ENCODE data around the gene NLGN1. TPM values are rescaled to one million over a fixed set of nuclear protein-coding genes. Genes with fewer than 3 reads are reported as not detected.

The NLGN1 gene
- total and polyA plus RNA-seq, 2 of the 8 experiments (the other 6 are each of a cell fraction or from before 2014, with no cell fraction given), result 7.8 to 14.8 TPM

DNA sequence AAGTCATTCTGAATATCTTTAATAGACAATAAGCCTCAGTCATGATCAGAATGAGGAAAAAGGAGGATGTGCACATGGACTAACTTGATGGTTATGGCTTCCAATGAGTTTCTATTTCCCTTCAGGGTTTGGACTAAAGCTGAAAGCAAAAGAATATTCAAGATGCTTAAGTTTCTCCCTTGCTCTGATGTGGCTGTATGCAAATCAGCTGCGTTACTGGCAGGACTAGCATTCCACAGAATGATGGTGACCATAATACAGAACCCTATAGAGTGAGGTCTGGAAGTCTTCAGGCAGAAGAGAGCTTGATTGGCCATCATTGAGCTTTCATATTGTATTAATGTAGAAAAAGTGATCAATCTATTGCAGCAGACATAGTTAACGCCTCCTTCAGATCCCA is 466.0 kb downstream of the NLGN1 start:
- Histone ChIP-seq H3K23ac (ENCODE audit: insufficient read length) (no peak overlapping the region), H2BK20ac (ENCODE audit: low read length) (no peak overlapping the region), H2BK12ac (ENCODE audit: low read depth, low read length) (no peak overlapping the region; the same call in 1 of the 2 replicates), H4K91ac (replicated peaks; ENCODE audit: insufficient read length, low read length) (no peak overlapping the region), H3K56ac (replicated peaks; ENCODE audit: insufficient read length, low read depth, low read length) (no peak overlapping the region), H2BK15ac (ENCODE audit: low read length) (no peak overlapping the region), H3K14ac (ENCODE audit: insufficient read length) (no peak overlapping the region), H3K18ac (ENCODE audit: extremely low read depth, low read length) (no peak overlapping the region), H4K8ac (ENCODE audit: extremely low read depth, insufficient read depth, low read length) (no peak overlapping the region), H3K4me3 (ENCODE audit: extremely low read depth in 1 of 4, insufficient read depth in 2 of 4, low read depth in 3 of 4, low read length in 4 of 4) (no peak overlapping the region), H2BK120ac (replicated peaks; ENCODE audit: low read depth, low read length) (no peak overlapping the region), H2BK5ac (ENCODE audit: low read depth, low read length) (no peak overlapping the region), H3K4me1 (replicated peaks in 1 of 4; ENCODE audit: control insufficient read depth in 3 of 4, insufficient read depth in 4 of 4, low read length in 3 of 4) (peaks cover 0 to 8% (median 2%) of the 10 kb centered on the region in 4 experiments; a peak in 3 of 7 replicates), H3K79me2 (ENCODE audit: control insufficient read depth in 1 of 2, insufficient read depth in 2 of 2, low read length in 2 of 2) (no peaks in the 10 kb centered on the region), H3K27me3 (replicated peaks in 1 of 4; ENCODE audit: control insufficient read depth in 3 of 4, extremely low read depth in 1 of 4, insufficient read depth in 3 of 4, low read length in 3 of 4) (no peaks in the 10 kb centered on the region), H3K23me2 (ENCODE audit: low read depth, low read length) (no peaks in the 10 kb centered on the region), H3K9ac (replicated peaks in 1 of 4; ENCODE audit: extremely low read depth in 1 of 4, low read depth in 3 of 4, low read length in 3 of 4) (no peak overlapping the region), H3K27ac (ENCODE audit: low read depth, low read length) (no peak overlapping the region), H3K79me1 (ENCODE audit: low read depth, low read length) (no peaks in the 10 kb centered on the region), H2AK5ac (ENCODE audit: low read depth, low read length) (no peak overlapping the region), H3K9me3 (ENCODE audit: insufficient read depth in 2 of 2, low read depth in 1 of 2, low read length in 1 of 2) (no peaks in the 10 kb centered on the region), H4K5ac (ENCODE audit: insufficient read length, low read depth, low read length) (no peak overlapping the region), H4K20me1 (replicated peaks in 1 of 2; ENCODE audit: control insufficient read depth in 1 of 2, insufficient read depth in 2 of 2, low read length in 2 of 2) (no peaks in the 10 kb centered on the region), H2AFZ (ENCODE audit: low read length) (no peak overlapping the region), H3K4ac (replicated peaks; ENCODE audit: insufficient read length, low read depth, low read length) (no peak overlapping the region), H3K36me3 (ENCODE audit: control insufficient read depth in 2 of 4, insufficient read depth in 4 of 4, low read length in 3 of 4) (no peaks in the 10 kb centered on the region), H3K4me2 (ENCODE audit: insufficient read depth in 1 of 2, low read depth in 2 of 2, low read length in 2 of 2) (no peak overlapping the region)
- FAIRE-seq, result no peak
- POLR2A ChIA-PET (ENCODE audit: partially characterized antibody), result interaction anchor here (0.7 kb wide), 1 partner anchor 23 kb away, joined by 3 read pairs; no protein-coding TSS in a partner anchor
- no peak for DNase-seq (ENCODE audit: low read depth in 1 of 2, low spot score in 2 of 2)
- WGBS, 2 experiments (ENCODE audit: extremely low coverage in 1 of 2, insufficient coverage in 1 of 2, insufficient read length in 1 of 2, insufficient replicate concordance in 2 of 2, low coverage in 1 of 2, low lambda C conversion rate in 2 of 2, missing lambda C conversion rate in 1 of 2), result 87% methylated on average over 2 of the region's 2 CpGs; no CpG with 5 or more reads in 1 of the 2 experiments
- CTCF ChIA-PET (ENCODE audit: partially characterized antibody), result interaction anchor here (0.9 to 1.1 kb wide), 3 partner anchors 10 to 280 kb away, joined by 3 to 7 read pairs (median 3); no protein-coding TSS in a partner anchor
- TF ChIP-seq POLR2AphosphoS5 (IDR thresholded peaks at IDR 0.05; ENCODE audit: low read depth, low read length) (no peak), TAF7 (optimal IDR thresholded peaks at IDR 0.05; ENCODE audit: borderline replicate concordance, low read depth, low read length) (no peak), NRF1 (IDR thresholded peaks at IDR 0.05; ENCODE audit: low read depth, low read length) (no peak), BRCA1 (IDR thresholded peaks at IDR 0.05; ENCODE audit: low read depth, low read length) (no peak), HDAC6 (IDR thresholded peaks at IDR 0.05; ENCODE audit: low read depth, low read length) (no peak), POU5F1 (IDR thresholded peaks at IDR 0.05; ENCODE audit: low read depth, low read length) (no peak), EP300 (IDR thresholded peaks at IDR 0.05; ENCODE audit: borderline replicate concordance in 1 of 2, low read depth in 2 of 2, low read length in 2 of 2) (no peak), SP1 (IDR thresholded peaks at IDR 0.05; ENCODE audit: low read depth, low read length) (no peak), PHF8 (conservative IDR thresholded peaks at IDR 0.05; ENCODE audit: low read depth, low read length) (no peak), RAD21 (IDR thresholded peaks at IDR 0.05 in 1 of 2, conservative IDR thresholded peaks at IDR 0.05 in 1 of 2; ENCODE audit: low read depth in 2 of 2, low read length in 2 of 2) (no peak)
- TF ChIP-seq, protein P1, sequence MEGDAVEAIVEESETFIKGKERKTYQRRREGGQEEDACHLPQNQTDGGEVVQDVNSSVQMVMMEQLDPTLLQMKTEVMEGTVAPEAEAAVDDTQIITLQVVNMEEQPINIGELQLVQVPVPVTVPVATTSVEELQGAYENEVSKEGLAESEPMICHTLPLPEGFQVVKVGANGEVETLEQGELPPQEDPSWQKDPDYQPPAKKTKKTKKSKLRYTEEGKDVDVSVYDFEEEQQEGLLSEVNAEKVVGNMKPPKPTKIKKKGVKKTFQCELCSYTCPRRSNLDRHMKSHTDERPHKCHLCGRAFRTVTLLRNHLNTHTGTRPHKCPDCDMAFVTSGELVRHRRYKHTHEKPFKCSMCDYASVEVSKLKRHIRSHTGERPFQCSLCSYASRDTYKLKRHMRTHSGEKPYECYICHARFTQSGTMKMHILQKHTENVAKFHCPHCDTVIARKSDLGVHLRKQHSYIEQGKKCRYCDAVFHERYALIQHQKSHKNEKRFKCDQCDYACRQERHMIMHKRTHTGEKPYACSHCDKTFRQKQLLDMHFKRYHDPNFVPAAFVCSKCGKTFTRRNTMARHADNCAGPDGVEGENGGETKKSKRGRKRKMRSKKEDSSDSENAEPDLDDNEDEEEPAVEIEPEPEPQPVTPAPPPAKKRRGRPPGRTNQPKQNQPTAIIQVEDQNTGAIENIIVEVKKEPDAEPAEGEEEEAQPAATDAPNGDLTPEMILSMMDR (IDR thresholded peaks at IDR 0.05; ENCODE audit: control extremely low read depth in 1 of 3, insufficient read depth in 1 of 3, low read depth in 1 of 3, low read length in 3 of 3), result no peak
